HCT116 (cell line): Measurements from ENCODE around the gene LRRC4C. TPM values are rescaled to one million over a fixed set of nuclear protein-coding genes. Genes with fewer than 3 reads are reported as not detected.

ENCODE experiments used
- ATAC-seq: fragments of 200-7000 bp; cut with Tn5 transposase; 2 replicates; pipeline ENCODE4 v1.9.1; 2020; ENCODE audit warnings: mild to moderate bottlenecking, moderate library complexity
- BruUV-seq: library from RNA; stranded (reverse); fragments of 400-500 nt; replicated peaks from 2 replicates; lab custom pipeline; 2021; lab: Mats Ljungman, UMichigan
- CTCF ChIA-PET: fragments of 300-600 bp; sonication (Branson Sonifier 250); formaldehyde crosslinking; loops from one replicate; lab custom pipeline; 2021; ENCODE audit warnings: antibody characterized with exemption; lab: Charles Lee
- POLR2A ChIA-PET: fragments of 300-600, 350-600 bp; sonication (Branson Sonifier 250); formaldehyde crosslinking; loops from one replicate; lab custom pipeline; 2021; ENCODE audit warnings: antibody characterized with exemption; lab: Charles Lee
- RAD21 ChIA-PET, 2 experiments: fragments of 300-600 bp; sonication (Branson Sonifier 250); formaldehyde crosslinking; loops; one replicate each; lab custom pipeline; 2023; ENCODE audit warnings: low total read pairs in 2 of 2; ENCODE audit not compliant: uncharacterized antibody in 2 of 2, unreplicated experiment in 2 of 2, low non-redundant PET in 1 of 2; lab: Charles Lee
- DNase-seq: peaks from one replicate; pipeline ENCODE4 v3.0.0-alpha.2; 2010; ENCODE audit warnings: low read depth, low spot score
- H2AFZ ChIP-seq: fragments of 200-600 bp; shearing (Covaris generic), sonication (generic); 2 replicates; pipeline ENCODE4 v1.6.1; 2017; ENCODE audit warnings: low read depth, mixed run types, mixed read lengths, antibody characterized with exemption, low read length; ENCODE audit not compliant: poor library complexity, severe bottlenecking
- H3K27ac ChIP-seq: 2 replicates; pipeline ENCODE4 v1.5.1; 2012; ENCODE audit warnings: low read depth, low read length
- H3K27me3 ChIP-seq: fragments of 200-600 bp; sonication (generic); 2 replicates; pipeline ENCODE4 v1.6.1; 2016; ENCODE audit warnings: mixed run types, low read length, mixed read lengths; ENCODE audit not compliant: insufficient read depth
- H3K36me3 ChIP-seq, 2 experiments: fragments of 200-500 bp in 1 of 2; fragments of 200-600 bp in 1 of 2; sonication (Bioruptor generic) in 1 of 2; sonication (generic) in 1 of 2; 2 replicates each; pipeline versions ENCODE4 v1.5.1 to v1.6.1; 2014 to 2016; ENCODE audit warnings: low read length in 2 of 2, inconsistent platforms in 1 of 2, mixed read lengths in 1 of 2, mixed run types in 1 of 2; ENCODE audit not compliant: insufficient read depth in 2 of 2, control insufficient read depth in 1 of 2
- H3K4me1 ChIP-seq, 2 experiments: fragments of 200-600 bp in 1 of 2; sonication (generic) in 1 of 2; 2 replicates each; pipeline versions ENCODE4 v1.5.1 to v1.6.1; 2012 to 2017; ENCODE audit warnings: low read length in 2 of 2, inconsistent platforms in 1 of 2, mild to moderate bottlenecking in 1 of 2, mixed read lengths in 1 of 2, mixed run types in 1 of 2, moderate library complexity in 1 of 2; ENCODE audit not compliant: insufficient read depth in 2 of 2, control insufficient read depth in 1 of 2
- H3K4me2 ChIP-seq: fragments of 200-600 bp; sonication (generic); 2 replicates; pipeline ENCODE4 v1.6.1; 2017; ENCODE audit warnings: mixed run types, low read length, mixed read lengths
- H3K4me3 ChIP-seq, 2 experiments: fragments of 200-600 bp in 1 of 2; sonication (generic) in 1 of 2; replicated peaks in 1 of 2; 2 replicates each; pipeline ENCODE4 v1.5.1; 2011 to 2016; ENCODE audit warnings: low read length in 2 of 2, control low read depth in 1 of 2, low read depth in 1 of 2, mild to moderate bottlenecking in 1 of 2, mixed read lengths in 1 of 2, mixed run types in 1 of 2
- H3K79me2 ChIP-seq: fragments of 200-600 bp; sonication (generic); 2 replicates; pipeline ENCODE4 v1.6.1; 2017; ENCODE audit warnings: mild to moderate bottlenecking, mixed run types, low read length, moderate library complexity, mixed read lengths; ENCODE audit not compliant: insufficient read depth
- H3K9ac ChIP-seq: fragments of 200-600 bp; sonication (generic); 2 replicates; pipeline ENCODE4 v1.6.1; 2016; ENCODE audit warnings: low read length, mixed read lengths
- H3K9me2 ChIP-seq: fragments of 200-600 bp; sonication (generic), shearing (Covaris generic); 2 replicates; pipeline ENCODE4 v1.6.1; 2017; ENCODE audit warnings: mixed run types, mild to moderate bottlenecking, moderate library complexity; ENCODE audit not compliant: insufficient read depth
- H3K9me3 ChIP-seq, 2 experiments: fragments of 200-500 bp in 1 of 2; fragments of 200-600 bp in 1 of 2; sonication (Bioruptor generic) in 1 of 2; sonication (generic) in 1 of 2; 2 replicates each; pipeline ENCODE4 v1.6.1; 2014 to 2017; ENCODE audit warnings: low read length in 2 of 2, mixed read lengths in 2 of 2, inconsistent platforms in 1 of 2, low read depth in 1 of 2, mild to moderate bottlenecking in 1 of 2, mixed run types in 1 of 2, moderate library complexity in 1 of 2; ENCODE audit not compliant: control insufficient read depth in 1 of 2, insufficient read depth in 1 of 2
- H4K20me1 ChIP-seq: fragments of 200-600 bp; sonication (generic), shearing (Covaris generic); 2 replicates; pipeline ENCODE4 v1.6.1; 2017; ENCODE audit warnings: mixed run types, mild to moderate bottlenecking, moderate library complexity; ENCODE audit not compliant: insufficient read depth
- CEBPB ChIP-seq: IDR thresholded peaks from 2 replicates; pipeline ENCODE4 v1.6.1; 2012; ENCODE audit warnings: low read depth
- EGR1 ChIP-seq: IDR thresholded peaks from 2 replicates; pipeline ENCODE4 v1.6.1; 2012; ENCODE audit warnings: low read depth
- EZH2phosphoT487 ChIP-seq: fragments of 200-600 bp; IDR thresholded peaks from 2 replicates; pipeline ENCODE4 v1.6.1; 2018; ENCODE audit warnings: antibody characterized with exemption, borderline replicate concordance
- POLR2A ChIP-seq: IDR thresholded peaks from 2 replicates; pipeline ENCODE4 v1.7.0; 2011; ENCODE audit warnings: borderline replicate concordance; ENCODE audit not compliant: insufficient read depth, insufficient read length; ENCODE audit errors: extremely low read depth
- TCF7L2 ChIP-seq: IDR thresholded peaks from 2 replicates; pipeline ENCODE4 v1.7.0; 2011; ENCODE audit warnings: borderline replicate concordance, inconsistent platforms; ENCODE audit not compliant: insufficient read depth, insufficient read length; ENCODE audit errors: extremely low read depth
- YY1 ChIP-seq: IDR thresholded peaks from 2 replicates; pipeline ENCODE4 v1.6.1; 2011; ENCODE audit warnings: low read length, low read depth, moderate library complexity, mild to moderate bottlenecking; ENCODE audit not compliant: insufficient replicate concordance; ENCODE audit errors: extremely low read depth
- ZNF274 ChIP-seq: fragments of 200-500 bp; sonication (Bioruptor generic); IDR thresholded peaks from 2 replicates; pipeline ENCODE4 v1.6.1; 2014; ENCODE audit warnings: mild to moderate bottlenecking, low read depth, low read length, inconsistent platforms
- intact Hi-C: fragments of 100-400 bp; cut with micrococcal nuclease; formaldehyde crosslinking; loops from 2 replicates; pipeline ENCODE4 v1.10.0; 2022
- total RNA-seq: library from RNA; stranded (reverse); gene quantifications from one replicate; pipeline ENCODE4 v1.2.1, GENCODE V29; 2021; ENCODE audit not compliant: unreplicated experiment
- TF ChIP-seq, protein P1 (sequence below): IDR thresholded peaks from 2 replicates; pipeline ENCODE4 v1.6.1; 2012; ENCODE audit warnings: low read depth

LRRC4C gene
- total RNA-seq, 1 experiment from 2014 or later, result not detected

DNA sequence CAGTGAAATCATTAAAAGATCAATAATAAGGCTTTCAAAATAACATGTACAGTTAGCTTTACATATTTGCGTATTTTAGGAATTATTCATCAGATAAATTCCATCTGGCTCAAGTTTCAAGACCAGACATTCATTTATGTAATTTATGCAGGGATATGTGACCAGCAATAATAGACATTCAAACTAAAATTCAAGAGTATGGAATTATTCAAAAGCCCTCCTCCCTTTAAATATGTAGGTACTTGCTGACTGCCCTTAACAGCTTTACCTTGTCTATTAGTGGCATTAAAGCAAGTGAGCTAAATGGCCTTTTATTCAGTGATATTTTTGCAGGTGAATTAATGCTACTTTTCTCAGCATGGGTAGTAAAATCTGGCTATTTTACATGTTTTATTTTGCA is 126.1 kb downstream of the LRRC4C start:
- POLR2A ChIA-PET, result no interaction called here
- Histone ChIP-seq H3K4me2 (no peak overlapping the region), H3K36me3 (no peaks in the 10 kb centered on the region), H3K9me2 (no peaks in the 10 kb centered on the region), H4K20me1 (no peaks in the 10 kb centered on the region), H3K9me3 (peaks cover 6 to 16% of the 10 kb centered on the region in 2 experiments; a peak in 2 of 4 replicates), H3K79me2 (no peaks in the 10 kb centered on the region), H3K9ac (no peak overlapping the region), H3K27ac (no peak overlapping the region), H3K4me1 (no peaks in the 10 kb centered on the region), H3K27me3 (no peaks in the 10 kb centered on the region), H2AFZ (no peak overlapping the region), H3K4me3 (no peak overlapping the region)
- DNase-seq (no peak), ATAC-seq (no peak)
- intact Hi-C loops, result no loop called here
- no TSS peak for BruUV-seq
- CTCF ChIA-PET, result no interaction called here
- RAD21 ChIA-PET, result no interaction called here
- no peak for TF ChIP-seq CEBPB
- TF ChIP-seq TCF7L2, result no peak
- no peak for TF ChIP-seq POLR2A
- TF ChIP-seq YY1, result no peak
- TF ChIP-seq ZNF274, result no peak
- TF ChIP-seq EGR1, result no peak
- TF ChIP-seq, protein P1, sequence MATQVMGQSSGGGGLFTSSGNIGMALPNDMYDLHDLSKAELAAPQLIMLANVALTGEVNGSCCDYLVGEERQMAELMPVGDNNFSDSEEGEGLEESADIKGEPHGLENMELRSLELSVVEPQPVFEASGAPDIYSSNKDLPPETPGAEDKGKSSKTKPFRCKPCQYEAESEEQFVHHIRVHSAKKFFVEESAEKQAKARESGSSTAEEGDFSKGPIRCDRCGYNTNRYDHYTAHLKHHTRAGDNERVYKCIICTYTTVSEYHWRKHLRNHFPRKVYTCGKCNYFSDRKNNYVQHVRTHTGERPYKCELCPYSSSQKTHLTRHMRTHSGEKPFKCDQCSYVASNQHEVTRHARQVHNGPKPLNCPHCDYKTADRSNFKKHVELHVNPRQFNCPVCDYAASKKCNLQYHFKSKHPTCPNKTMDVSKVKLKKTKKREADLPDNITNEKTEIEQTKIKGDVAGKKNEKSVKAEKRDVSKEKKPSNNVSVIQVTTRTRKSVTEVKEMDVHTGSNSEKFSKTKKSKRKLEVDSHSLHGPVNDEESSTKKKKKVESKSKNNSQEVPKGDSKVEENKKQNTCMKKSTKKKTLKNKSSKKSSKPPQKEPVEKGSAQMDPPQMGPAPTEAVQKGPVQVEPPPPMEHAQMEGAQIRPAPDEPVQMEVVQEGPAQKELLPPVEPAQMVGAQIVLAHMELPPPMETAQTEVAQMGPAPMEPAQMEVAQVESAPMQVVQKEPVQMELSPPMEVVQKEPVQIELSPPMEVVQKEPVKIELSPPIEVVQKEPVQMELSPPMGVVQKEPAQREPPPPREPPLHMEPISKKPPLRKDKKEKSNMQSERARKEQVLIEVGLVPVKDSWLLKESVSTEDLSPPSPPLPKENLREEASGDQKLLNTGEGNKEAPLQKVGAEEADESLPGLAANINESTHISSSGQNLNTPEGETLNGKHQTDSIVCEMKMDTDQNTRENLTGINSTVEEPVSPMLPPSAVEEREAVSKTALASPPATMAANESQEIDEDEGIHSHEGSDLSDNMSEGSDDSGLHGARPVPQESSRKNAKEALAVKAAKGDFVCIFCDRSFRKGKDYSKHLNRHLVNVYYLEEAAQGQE, result no peak
- no peak for TF ChIP-seq EZH2phosphoT487
